Neutrophil (primary cell): ENCODE results near the gene SNX6.
A peak's percentile ranks its signal among the peaks of the same experiment; 100 is the strongest.

Experiments used
- H3K27ac ChIP-seq: fragments of 200-600 bp; sonication (generic); 2 replicates; pipeline ENCODE4 v1.5.1; 2016; ENCODE audit warnings: mild to moderate bottlenecking, moderate library complexity
- H3K27me3 ChIP-seq: fragments of 200-600 bp; sonication (generic); 2 replicates; pipeline ENCODE4 v1.6.0; 2016; ENCODE audit warnings: mild to moderate bottlenecking
- H3K36me3 ChIP-seq: fragments of 200-600 bp; sonication (generic); 2 replicates; pipeline ENCODE4 v1.5.1; 2017
- H3K4me1 ChIP-seq, 2 experiments: fragments of 200-600 bp in 1 of 2; sonication (generic) in 1 of 2; 1 replicate in 1 of 2; 2 replicates in 1 of 2; pipeline versions ENCODE4 v1.5.1 to v1.6.1; 2013 to 2016; ENCODE audit warnings: low read depth in 1 of 2, low read length in 1 of 2, mild to moderate bottlenecking in 1 of 2, moderate library complexity in 1 of 2; ENCODE audit not compliant: control insufficient read depth in 1 of 2, insufficient read depth in 1 of 2
- H3K4me3 ChIP-seq, 2 experiments: fragments of 200-600 bp in 1 of 2; sonication (generic) in 1 of 2; 1 replicate in 1 of 2; 2 replicates in 1 of 2; pipeline ENCODE4 v1.5.1; 2013 to 2016; ENCODE audit warnings: low read depth in 1 of 2, low read length in 1 of 2, mild to moderate bottlenecking in 1 of 2, moderate library complexity in 1 of 2
- H3K9me3 ChIP-seq: fragments of 200-600 bp; sonication (generic); 2 replicates; pipeline ENCODE4 v1.5.1; 2016
- CTCF ChIP-seq: fragments of 200-600 bp; sonication (generic); IDR thresholded peaks from 2 replicates; pipeline ENCODE4 v1.5.1; 2016; ENCODE audit warnings: antibody characterized with exemption

Gene SNX6

GRCh38 chr14:34629657-34630529, at the start of gene SNX6:
Gene SNX6 (minus strand): TSS chr14:34630148. CDS start chr14:34630116, 32 bp downstream.
- Histone ChIP-seq H3K9me3 (no peaks in the 10 kb centered on the region), H3K27me3 (no peaks in the 10 kb centered on the region), H3K4me1 (peaks cover 16 to 19% of the 10 kb centered on the region in 2 experiments), H3K27ac (peak within 1 kb of the TSS; percentile 87), H3K4me3 (peak within 1 kb of the TSS; percentile 81 to 91), H3K36me3 (peaks cover 5% of the 10 kb centered on the region)
- peak; percentile 30 for TF ChIP-seq CTCF

- H3K9me3 ChIP-seq = no peaks in the 10 kb centered on the region
- no peak for TF ChIP-seq CTCF
- peaks cover 7 to 11% of the 10 kb centered on the region in 2 experiments for H3K4me1 ChIP-seq
- no peaks in the 10 kb centered on the region for H3K27me3 ChIP-seq
- no peak overlapping the region for H3K27ac ChIP-seq
- no peak overlapping the region for H3K4me3 ChIP-seq
- no peaks in the 10 kb centered on the region for H3K36me3 ChIP-seq
Observed at GRCh38 chr14:34678735-34679134, 48.8 kb upstream of the SNX6 start.

GRCh38 chr14:34678306-34678705, 48.4 kb upstream of the SNX6 start:
- no peaks in the 10 kb centered on the region for H3K27me3 ChIP-seq
- no peak overlapping the region for H3K27ac ChIP-seq
- peaks cover 6 to 7% of the 10 kb centered on the region in 2 experiments for H3K4me1 ChIP-seq
- H3K36me3 ChIP-seq = no peaks in the 10 kb centered on the region
- no peak overlapping the region for H3K4me3 ChIP-seq
- H3K9me3 ChIP-seq = no peaks in the 10 kb centered on the region
- no peak for TF ChIP-seq CTCF

GRCh38 chr14:34676516-34677211, 46.7 kb upstream of the SNX6 start:
- TF ChIP-seq CTCF = no peak
- Histone ChIP-seq H3K36me3 (no peaks in the 10 kb centered on the region), H3K4me3 (no peak overlapping the region), H3K4me1 (no peaks in the 10 kb centered on the region), H3K9me3 (no peaks in the 10 kb centered on the region), H3K27me3 (no peaks in the 10 kb centered on the region), H3K27ac (no peak overlapping the region)

- H3K9me3 ChIP-seq = no peaks in the 10 kb centered on the region
- no peak overlapping the region for H3K27ac ChIP-seq
- no peak for TF ChIP-seq CTCF
- H3K27me3 ChIP-seq = no peaks in the 10 kb centered on the region
- no peaks in the 10 kb centered on the region for H3K36me3 ChIP-seq
- H3K4me1 ChIP-seq = no peaks in the 10 kb centered on the region
- H3K4me3 ChIP-seq = no peak overlapping the region
Observed at GRCh38 chr14:34673702-34674101, 43.8 kb upstream of the SNX6 start.
